ENCODE measurements around the gene HRG.

The HRG gene

GRCh38 chr3:186646106-186646505, 19.7 kb upstream of the HRG start:
- no peak for TF ChIP-seq CTCF (IDR thresholded peaks at IDR 0.05; ENCODE audit: control insufficient read depth, extremely low read depth, insufficient read depth)
- no peak overlapping the region for H3K4me3 ChIP-seq (ENCODE audit: low read depth, low read length)
- DNase-seq (ENCODE audit: low read depth): no peak

GRCh38 chr3:186646841-186647240, 19.0 kb upstream of the HRG start:
- no peak overlapping the region for H3K4me3 ChIP-seq (ENCODE audit: low read depth, low read length)
- TF ChIP-seq CTCF (IDR thresholded peaks at IDR 0.05; ENCODE audit: control insufficient read depth, extremely low read depth, insufficient read depth): no peak
- DNase-seq (ENCODE audit: low read depth): no peak

- DNase-seq (ENCODE audit: low read depth): no peak
- no peak for TF ChIP-seq CTCF (IDR thresholded peaks at IDR 0.05; ENCODE audit: control insufficient read depth, extremely low read depth, insufficient read depth)
- no peak overlapping the region for H3K4me3 ChIP-seq (ENCODE audit: low read depth, low read length)
These were observed 17.0 kb upstream of the HRG start for GRCh38 chr3:186648851-186649250.

- no peak for DNase-seq (ENCODE audit: low read depth)
- no peak overlapping the region for H3K4me3 ChIP-seq (ENCODE audit: low read depth, low read length)
- no peak for TF ChIP-seq CTCF (IDR thresholded peaks at IDR 0.05; ENCODE audit: control insufficient read depth, extremely low read depth, insufficient read depth)
These were observed 14.1 kb upstream of the HRG start for GRCh38 chr3:186651678-186652215.

GRCh38 chr3:186653080-186653707, 12.6 kb upstream of the HRG start:
- no peak for DNase-seq (ENCODE audit: low read depth)
- no peak overlapping the region for H3K4me3 ChIP-seq (ENCODE audit: low read depth, low read length)
- no peak for TF ChIP-seq CTCF (IDR thresholded peaks at IDR 0.05; ENCODE audit: control insufficient read depth, extremely low read depth, insufficient read depth)

GRCh38 chr3:186653984-186654383, 11.8 kb upstream of the HRG start:
- H3K4me3 ChIP-seq (ENCODE audit: low read depth, low read length): no peak overlapping the region
- DNase-seq (ENCODE audit: low read depth): no peak
- no peak for TF ChIP-seq CTCF (IDR thresholded peaks at IDR 0.05; ENCODE audit: control insufficient read depth, extremely low read depth, insufficient read depth)

Measured in LNCaP clone FGC (cell line).